GM06990 (cell line): Measurements from ENCODE around the gene FDX1.

Source experiments
- DNase-seq: peaks from one replicate; pipeline ENCODE4 v3.0.0-alpha.2; 2011; ENCODE audit not compliant: insufficient read length; ENCODE audit errors: extremely low read depth
- H3K27me3 ChIP-seq: replicated peaks from 2 replicates; pipeline ENCODE4 v1.6.0; 2011; ENCODE audit warnings: low read length; ENCODE audit not compliant: control insufficient read depth, insufficient read depth
- H3K36me3 ChIP-seq: 2 replicates; pipeline ENCODE4 v1.5.1; 2011; ENCODE audit warnings: low read length; ENCODE audit not compliant: control insufficient read depth, insufficient read depth
- H3K4me3 ChIP-seq: replicated peaks from 2 replicates; pipeline ENCODE4 v1.5.1; 2011; ENCODE audit warnings: low read depth, mild to moderate bottlenecking, control low read depth, low read length
- CTCF ChIP-seq: IDR thresholded peaks from 2 replicates; pipeline ENCODE4 v1.5.1; 2011; ENCODE audit warnings: low read length, control low read depth, mild to moderate bottlenecking, inconsistent platforms; ENCODE audit not compliant: insufficient read depth, poor library complexity, severe bottlenecking

FDX1 gene

GRCh38 chr11:110469127-110469526 lies 39.4 kb downstream of the FDX1 start:
- Histone ChIP-seq H3K36me3 (no peaks in the 10 kb centered on the region), H3K27me3 (no peaks in the 10 kb centered on the region), H3K4me3 (no peak overlapping the region)
- no peak for DNase-seq
- TF ChIP-seq CTCF: no peak

- Histone ChIP-seq H3K36me3 (no peaks in the 10 kb centered on the region), H3K27me3 (no peaks in the 10 kb centered on the region), H3K4me3 (no peak overlapping the region)
- DNase-seq: no peak
- no peak for TF ChIP-seq CTCF
Measured at GRCh38 chr11:110470716-110471115, 41.0 kb downstream of the FDX1 start.

GRCh38 chr11:110471371-110471770 lies 41.6 kb downstream of the FDX1 start:
- H3K4me3 ChIP-seq: no peak overlapping the region

GRCh38 chr11:110472858-110473257 lies 43.1 kb downstream of the FDX1 start:
- H3K36me3 ChIP-seq: no peaks in the 10 kb centered on the region
- no peak for DNase-seq
- no peaks in the 10 kb centered on the region for H3K27me3 ChIP-seq
- H3K4me3 ChIP-seq: no peak overlapping the region
- no peak for TF ChIP-seq CTCF

More at GRCh38 chr11:110471371-110471770, 41.6 kb downstream of the FDX1 start:
- no peaks in the 10 kb centered on the region for H3K36me3 ChIP-seq
- no peak for TF ChIP-seq CTCF
- DNase-seq: no peak
- H3K27me3 ChIP-seq: no peaks in the 10 kb centered on the region

- DNase-seq: no peak
- H3K4me3 ChIP-seq: no peak overlapping the region
- H3K27me3 ChIP-seq: no peaks in the 10 kb centered on the region
- TF ChIP-seq CTCF: no peak
- H3K36me3 ChIP-seq: no peaks in the 10 kb centered on the region
Measured at GRCh38 chr11:110473706-110474105, 44.0 kb downstream of the FDX1 start.

GRCh38 chr11:110474578-110474977 lies 44.8 kb downstream of the FDX1 start:
- Histone ChIP-seq H3K27me3 (no peaks in the 10 kb centered on the region), H3K36me3 (no peaks in the 10 kb centered on the region), H3K4me3 (no peak overlapping the region)
- no peak for TF ChIP-seq CTCF
- no peak for DNase-seq
